T-helper 1 cell (primary cell): ENCODE results near the gene HDGF.

ENCODE experiments used
- DNase-seq, 5 donors: peaks; one replicate each; pipeline ENCODE4 v3.0.0-alpha.2; 2012 to 2020

HDGF gene

DNA sequence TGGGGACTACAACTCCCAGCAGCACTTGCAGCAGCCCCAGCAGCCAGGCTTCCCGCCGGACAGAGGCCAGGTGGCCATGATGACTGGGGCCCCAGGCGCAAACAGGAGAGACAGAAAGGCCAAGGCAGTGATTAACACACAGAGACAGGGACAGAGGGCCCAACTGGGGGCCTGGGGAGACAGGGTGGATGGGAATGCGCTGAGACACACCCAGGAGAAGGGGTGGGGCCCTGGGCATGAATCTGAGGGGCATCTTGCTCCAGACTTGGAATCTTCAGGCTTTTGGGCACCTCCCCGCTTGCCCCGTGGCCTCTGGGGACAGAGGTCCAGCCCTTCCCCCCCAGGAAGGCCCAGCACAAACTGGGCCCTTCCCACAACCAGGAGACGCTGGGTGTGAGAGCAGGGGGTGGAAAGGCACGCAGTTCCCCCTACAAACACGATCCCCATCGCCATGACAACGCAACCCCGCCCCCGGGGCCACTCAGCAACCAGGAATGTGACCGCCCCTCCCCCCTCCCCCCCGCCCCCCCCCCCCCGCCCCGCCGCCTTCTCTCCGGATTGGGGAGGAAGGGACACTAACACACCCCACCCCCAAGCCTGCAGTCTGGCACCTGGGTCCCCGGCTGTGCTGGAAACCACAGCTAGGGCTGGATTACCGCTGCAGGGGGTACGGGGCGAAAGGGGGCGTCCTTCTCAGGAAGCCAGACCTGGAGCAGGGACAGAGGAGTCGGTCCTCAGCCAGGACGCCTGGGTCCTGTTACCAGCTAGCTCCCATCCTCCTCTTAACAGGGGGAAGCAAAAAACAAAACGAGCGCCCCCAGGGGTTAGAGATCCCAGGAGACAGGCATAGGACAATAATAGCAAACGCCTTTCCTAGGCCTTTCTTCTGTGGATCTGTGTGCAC is 4.5 kb downstream of the HDGF start:
- DNase-seq = peak; percentile 38 to 54 (median 45)

DNA sequence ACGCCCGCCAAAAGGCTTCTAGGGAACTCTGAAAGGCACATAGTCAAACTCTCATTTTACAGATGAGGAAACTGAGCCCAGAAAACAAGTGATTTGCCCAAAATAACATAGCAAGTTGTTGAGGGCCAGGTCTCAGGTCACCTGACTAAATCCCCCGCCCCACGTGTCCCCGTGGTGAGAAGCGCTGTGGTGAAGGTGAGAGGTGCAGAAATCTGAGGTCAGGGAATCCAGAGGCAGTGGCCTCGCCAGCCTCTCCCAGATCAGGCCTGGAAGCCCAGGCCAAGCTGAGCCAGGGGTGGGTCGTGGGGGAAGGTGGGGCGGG is 5.1 kb downstream of the HDGF start:
- no peak for DNase-seq

DNA sequence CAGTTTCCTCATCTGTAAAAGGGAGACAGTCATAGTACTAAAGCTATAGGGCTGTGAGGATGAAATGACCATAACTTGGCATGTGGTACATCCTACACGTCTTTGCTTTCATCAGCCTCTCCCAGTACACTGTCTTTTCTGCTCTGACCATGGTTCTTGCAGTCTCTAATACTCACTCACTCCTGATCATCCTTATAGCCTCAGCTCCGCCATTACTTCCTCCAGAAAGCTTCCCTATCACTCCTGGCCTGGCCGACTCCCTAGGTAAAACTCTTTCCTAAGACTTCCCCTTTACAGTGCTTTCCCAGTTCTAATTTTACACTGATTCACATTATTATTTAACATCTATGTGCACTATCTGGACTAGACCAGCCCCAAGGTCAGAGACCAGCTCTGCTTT is 5.6 kb downstream of the HDGF start:
- no peak for DNase-seq

DNA sequence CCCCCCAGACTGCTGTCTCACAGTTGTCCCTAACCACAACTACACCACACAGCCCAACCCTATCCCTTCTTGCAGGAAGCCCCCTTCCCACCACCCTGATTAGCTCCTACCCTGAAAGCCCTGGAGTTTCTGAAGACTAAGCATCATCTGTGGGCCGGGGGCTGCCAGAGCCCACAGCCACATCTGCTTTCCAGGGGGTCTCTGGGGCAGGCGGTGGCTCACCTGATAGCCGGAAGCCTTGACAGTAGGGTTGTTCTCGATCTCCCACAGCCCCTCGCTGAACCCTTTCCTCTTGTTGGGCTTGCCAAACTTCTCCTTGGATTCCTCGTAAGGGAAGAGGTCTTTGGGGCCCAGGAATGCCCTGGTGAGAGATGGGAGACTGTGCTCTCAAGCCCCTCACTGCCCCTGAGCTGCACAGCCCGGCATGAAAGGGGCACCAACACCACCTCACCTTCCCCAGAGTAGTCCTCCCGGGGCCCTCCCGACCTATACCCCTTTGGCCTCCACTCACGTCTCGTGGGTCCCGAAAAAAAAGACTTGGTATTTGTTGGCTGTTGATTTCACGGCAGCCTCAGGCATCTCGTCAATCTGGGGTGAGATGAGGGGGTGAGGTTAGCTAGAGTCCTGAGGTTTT is 6.6 kb downstream of the HDGF start:
- DNase-seq = no peak

DNA sequence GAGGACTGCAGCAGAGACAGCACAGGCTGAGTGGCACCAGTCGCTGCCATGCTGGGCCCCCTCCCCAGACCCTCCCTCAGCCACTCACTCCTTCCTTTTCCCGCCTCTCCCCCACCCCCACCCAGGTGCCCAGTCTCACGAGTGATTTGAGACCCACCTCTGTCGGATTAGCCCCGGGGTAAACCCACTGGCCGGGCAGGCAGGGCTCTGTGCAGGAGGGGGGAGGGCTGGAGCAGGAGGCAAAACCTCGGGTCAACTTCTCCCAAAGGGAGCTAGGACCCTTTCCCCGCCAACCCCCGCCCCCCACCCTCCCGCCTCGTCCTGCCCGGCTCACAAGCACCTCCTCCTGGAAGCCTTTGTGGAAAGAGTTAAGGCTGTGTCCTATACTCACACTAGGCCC is 7.1 kb downstream of the HDGF start:
- DNase-seq = no peak

DNA sequence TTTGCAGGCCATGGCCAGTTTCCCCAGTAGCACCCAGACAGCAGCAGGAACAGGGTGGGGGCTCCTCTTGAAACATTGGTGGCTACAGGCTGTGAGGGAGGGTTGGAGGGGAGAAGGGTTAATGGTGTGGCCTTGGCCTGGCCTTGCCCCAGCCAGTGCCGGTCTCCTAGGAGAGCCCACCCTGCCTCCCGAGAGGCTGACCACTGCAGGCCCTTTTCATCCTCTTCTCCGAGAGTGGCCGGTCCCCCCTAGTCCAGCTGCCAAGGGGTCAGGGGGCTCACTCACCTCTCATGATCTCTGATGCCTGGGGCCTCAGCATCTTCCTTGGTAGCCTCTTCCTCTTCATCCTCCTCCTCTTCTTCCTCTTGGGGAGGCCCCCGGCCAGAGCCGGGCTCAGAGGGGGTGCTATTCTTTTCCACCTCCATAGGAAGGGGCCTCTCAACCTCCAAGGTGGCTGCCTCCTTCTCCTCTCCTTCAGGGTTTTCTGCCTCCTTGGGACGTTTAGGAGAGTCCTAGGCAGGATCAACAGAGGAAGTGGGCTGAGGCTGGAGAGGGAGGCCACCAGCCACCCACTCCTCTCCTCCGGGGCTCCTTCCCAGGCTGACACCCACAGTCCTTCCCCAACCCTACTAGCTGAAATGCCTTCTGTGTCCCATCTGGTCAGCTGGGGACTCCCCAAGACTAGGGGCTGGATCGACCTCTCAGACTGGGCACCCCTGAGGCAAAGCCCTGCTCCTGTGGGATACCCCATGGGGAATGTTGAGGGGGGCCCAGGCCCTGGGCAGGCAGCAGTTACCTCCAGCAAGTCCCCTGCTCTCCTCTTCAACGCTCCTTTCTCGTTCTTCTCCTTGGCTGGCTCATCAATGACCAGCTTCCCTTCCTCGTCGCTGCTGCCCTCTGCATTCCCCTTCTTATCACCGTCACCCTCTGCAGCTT is 7.8 kb downstream of the HDGF start:
- no peak for DNase-seq

DNA sequence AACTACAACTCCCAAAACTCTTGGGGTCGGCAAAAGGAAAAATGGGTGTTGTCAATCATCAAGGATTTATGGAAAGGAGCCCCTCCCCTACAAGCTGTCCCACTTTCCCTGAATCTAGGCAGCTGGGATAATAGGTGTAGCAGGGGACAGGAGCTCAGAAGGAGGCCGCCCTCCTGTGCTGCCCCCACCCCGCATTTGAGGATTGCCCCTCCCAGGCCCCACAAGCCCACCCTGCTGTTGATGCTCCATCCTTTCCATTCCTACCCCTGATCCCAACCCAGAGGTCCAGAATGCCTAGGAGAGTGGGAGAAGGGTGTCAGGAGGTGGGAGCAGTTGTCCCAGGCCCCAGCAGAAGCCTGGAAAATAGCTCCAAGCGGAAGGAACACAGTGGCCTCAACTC is 8.7 kb downstream of the HDGF start:
- no peak for DNase-seq

DNA sequence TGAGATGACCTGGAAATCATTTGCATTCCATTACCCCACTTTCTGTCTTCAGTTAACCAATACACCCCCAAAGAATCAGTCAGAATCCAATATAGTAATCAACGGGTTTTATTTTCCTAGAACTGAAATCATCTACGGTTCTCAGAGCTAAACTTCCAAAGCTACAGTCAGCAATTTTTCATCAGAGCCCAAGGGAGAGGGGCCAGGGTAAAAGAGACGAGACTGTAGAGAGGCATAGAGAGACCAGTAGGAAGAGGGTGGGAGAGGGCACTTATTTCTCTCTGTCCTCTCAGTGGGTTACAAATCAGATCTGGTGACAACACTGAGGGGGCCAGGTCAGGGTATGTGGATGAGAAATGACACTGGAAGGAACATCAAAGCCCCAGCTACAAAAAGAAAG is 9.5 kb downstream of the HDGF start:
- DNase-seq = no peak

DNA sequence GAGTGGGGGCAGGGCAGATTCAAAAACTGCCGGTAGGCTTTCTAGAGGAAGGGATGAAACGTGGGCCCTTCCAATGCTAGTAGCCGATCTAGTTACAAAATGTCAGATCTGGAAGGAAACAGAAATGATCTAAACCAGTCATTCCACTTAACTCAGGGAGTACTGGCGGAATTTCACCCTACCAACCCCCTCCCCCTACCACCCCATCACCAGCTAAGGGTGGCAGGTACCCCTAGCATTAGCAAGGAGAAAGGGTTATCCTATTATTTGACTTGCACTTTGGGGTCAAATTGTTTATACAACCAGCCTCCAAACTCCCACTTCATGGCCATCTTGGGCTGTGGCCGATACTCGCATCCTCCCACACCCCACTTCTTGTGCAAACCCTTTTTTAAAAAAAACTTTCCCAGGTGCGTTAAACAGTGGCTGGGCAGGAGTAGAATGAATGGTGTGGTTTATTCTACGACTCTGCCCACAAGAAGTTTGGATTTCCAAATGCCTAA is 9.9 kb downstream of the HDGF start:
- DNase-seq = no peak

DNA sequence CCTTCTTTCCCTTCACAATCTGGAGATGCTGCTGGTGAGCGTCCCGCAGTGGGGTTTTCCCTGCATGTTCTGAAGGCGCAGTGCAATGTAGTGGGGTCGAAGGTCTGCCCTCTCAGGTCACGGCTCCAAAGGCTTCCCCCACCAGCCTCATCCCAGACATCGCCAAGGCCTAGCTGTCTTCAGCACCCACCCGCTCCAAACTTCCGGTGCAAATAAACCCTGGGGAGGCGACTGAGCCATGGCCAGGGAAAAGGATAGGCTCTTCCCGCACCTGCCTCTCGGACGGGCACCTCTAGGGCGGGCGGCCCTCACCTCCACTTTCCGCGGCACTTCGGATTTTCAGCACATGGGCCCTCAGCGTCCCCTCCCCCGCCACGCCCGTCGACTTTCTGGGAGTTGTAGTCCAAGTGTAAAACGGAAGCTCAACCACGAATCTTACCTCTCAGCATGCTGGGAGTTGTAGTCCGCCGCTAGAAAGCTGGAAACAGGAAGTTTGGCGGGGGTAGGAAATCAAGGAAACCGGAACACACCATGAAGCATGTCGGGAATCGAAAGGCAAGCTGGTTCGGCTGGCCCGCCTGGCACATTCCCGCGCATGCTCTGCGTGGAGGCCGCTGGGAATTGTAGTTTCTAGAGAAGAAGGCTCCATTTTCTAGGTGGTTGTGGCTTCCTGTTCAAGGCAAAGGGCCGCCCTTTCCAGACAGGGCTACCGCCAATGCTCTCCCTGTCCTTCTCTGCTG is 10.6 kb downstream of the HDGF start, which contains the start of gene MRPL24:
Gene MRPL24, minus strand, starts transcription at position 348 of the 740 bp plus-strand sequence. CDS start 2,384 bp downstream, outside the sequence.
- DNase-seq = peak; percentile 93 to 99 (median 95)

DNA sequence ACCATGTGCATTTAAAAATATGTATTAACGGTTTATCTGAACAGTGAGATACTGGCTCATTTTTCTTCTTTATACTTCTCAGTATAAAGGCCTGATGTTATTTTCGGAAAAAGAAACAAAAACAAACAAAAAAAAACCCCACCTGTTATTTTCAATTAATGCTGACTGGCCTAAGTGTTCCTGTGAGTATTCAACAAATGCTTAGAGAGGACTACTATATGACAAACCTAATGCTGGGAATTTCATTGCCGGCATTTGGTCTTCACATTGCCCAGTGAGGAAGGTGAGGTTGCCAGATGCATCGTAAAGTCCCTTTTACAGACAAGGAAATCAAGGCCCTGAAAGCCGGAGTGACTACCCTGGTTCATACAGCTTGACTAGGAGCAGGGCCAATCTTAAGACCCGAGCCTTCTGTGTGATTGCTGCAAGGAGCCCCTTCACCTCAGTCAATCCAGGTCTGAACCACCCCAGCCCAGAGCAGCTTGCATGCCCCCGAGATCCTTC is 11.2 kb downstream of the HDGF start:
- no peak for DNase-seq

DNA sequence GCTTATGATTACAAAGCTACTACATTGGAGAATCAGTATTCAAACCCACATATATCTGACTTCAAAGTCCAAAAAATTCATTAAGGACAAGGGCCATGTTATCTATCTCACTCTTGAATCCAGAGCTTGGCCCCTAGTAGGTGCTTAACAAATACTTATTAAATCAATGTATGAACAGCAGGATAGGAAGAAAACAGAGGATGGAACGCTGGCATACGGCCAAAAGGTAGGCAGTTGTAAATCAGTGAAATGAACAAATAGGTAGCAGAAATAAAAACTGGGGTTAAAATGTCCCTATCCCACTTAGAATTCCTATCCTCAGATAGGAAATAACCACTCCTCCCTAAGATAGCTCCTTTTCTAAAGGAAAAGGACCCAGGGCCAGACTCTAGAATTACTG is 12.6 kb downstream of the HDGF start:
- DNase-seq = no peak

DNA sequence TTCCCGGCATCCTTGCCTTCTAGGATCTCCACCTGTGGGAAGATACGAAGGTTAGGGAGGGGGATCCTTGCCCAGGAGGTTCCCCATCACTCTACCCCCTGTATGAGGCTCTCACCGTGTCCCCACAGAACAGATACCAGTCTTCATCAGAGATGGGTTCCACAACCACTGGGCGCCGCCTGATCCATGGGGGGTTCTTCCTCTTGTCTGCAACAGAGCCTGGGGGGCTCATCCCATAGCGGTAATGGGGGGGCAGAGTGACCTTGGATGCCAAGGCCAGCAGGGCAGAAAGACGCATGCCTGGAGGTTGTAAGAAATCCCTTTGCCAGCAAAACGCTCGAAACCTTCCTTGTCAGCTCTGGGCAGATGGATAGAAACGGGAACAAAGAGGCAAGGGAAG is 13.1 kb downstream of the HDGF start:
- DNase-seq = no peak

DNA sequence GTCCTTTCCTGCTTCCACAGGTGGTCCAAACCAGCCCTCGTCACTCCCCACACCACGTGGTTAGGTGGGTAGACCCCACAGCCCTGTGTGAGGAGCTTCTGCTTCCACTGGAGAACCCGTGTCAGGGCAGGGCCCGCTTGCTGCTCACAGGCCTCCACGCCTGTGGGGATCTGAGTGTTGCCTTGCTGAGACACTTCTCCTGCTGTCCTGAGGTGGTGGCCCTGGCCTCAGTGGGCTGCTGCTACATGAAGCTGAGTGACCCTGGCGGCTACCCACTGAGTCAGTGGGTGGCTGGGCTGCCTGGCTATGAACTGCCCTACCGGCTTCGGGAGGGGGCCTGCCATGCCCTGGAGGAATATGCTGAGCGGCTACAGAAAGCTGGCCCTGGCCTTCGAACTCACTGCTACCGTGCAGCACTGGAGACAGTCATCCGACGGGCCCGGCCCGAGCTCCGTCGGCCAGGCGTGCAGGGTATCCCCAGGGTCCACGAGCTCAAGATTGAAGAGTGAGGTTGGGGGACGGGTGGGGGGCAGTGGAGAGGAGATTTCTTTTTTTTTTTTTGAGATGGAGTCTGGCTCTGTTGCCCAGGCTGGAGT is 17.4 kb downstream of the HDGF start:
- no peak for DNase-seq

DNA sequence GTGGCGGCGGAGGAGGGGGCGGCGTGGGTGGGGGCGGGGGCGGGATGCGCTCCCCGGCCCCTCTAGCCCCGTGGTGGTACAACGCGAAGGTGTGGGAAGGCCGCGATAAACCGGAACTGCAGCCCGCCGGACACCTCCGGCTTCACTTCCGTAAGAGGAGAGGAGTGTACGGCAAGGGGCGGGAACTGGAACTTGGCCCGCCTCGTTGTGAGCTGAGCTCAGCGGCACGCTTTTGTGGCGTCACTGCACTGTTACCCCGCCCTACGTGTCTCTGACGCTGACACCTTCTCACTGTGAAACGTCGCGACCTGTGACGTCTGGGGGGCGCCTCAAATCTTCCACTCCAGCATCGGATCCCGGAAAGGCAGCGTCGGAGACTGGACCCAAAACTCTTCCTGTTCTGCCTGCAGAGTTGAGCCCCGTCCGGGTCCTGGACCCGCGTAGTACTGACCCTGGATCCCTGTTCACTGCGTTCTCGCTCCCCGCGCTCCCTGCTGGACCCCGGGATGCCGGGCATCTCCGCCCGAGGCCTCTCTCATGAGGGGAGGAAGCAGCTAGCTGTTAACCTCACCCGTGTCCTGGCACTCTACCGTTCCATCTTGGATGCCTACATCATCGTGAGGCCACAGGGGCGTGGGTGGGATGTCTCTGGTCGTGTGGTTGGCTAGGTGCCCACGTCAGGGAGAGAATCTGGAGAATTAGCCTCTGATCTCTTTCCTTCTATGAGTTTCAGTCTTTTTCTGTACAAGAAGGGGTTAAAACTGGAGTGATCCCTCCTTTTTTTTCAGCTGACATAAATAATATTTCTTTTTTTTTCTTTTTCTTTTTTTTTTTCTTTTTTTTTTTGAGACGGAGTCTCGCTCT is 22.6 kb downstream of the HDGF start, which contains the start of gene ISG20L2:
Gene ISG20L2, minus strand, starts transcription at position 168 of the 864 bp plus-strand sequence. CDS start 1,114 bp downstream, outside the sequence.
- peak; percentile 93 to 99 (median 95) for DNase-seq

DNA sequence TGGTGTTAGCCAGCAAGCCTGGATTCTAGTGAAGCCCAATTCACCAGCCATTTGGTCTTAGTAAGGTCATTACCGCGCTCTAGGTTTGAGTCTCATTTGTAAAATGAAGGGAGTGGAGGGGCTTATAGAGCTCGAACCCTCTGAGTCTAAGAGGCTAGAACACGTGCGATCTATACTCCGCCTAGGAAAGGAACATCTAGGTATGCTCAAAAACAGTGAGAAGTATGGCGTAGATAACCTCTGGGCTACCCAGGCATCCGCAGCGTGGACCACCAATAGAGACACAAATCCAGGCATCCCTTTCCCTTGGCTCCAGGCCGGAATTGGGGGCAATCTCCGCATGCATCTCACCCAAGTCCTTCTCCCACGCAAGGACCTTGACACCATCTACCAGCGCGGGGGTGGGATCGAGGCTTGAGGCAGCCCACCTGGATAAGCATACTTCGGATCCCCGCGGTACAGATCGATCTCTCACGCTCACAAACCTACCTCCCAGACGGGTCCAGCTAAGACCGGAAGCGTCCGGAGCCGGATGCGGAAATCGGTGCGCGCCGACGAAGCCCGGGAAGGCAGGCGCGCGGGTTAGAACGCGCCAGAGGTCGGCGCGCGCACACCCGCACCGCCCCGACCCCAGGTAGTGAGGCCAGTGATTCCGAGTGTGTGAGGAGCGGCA is 23.4 kb downstream of the HDGF start, which contains the start of gene METTL25B:
Gene METTL25B, plus strand, starts transcription at position 544 of the 673 bp plus-strand sequence. CDS start 636 bp downstream, outside the sequence.
- peak; percentile 48 to 87 (median 58) for DNase-seq

DNA sequence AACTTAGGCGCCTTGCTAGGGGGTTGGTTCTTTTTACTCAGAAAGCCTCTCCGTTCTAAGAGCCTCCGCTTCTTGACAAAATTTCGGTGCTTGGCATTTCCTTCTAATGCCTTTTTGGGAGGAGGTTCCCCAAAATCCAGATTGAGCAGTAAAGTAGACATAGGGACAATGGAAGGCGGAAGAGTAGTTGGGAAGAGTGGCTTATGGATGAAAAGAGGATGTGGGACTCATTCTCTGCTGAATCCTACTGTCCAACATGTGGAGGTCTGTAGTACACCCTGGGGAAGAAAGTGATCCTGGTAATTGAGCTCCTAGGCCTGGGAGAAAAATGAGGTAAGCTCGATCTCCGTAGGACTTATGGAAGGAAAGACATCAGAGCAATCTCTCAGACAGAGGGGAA is 24.0 kb downstream of the HDGF start:
- DNase-seq = no peak

DNA sequence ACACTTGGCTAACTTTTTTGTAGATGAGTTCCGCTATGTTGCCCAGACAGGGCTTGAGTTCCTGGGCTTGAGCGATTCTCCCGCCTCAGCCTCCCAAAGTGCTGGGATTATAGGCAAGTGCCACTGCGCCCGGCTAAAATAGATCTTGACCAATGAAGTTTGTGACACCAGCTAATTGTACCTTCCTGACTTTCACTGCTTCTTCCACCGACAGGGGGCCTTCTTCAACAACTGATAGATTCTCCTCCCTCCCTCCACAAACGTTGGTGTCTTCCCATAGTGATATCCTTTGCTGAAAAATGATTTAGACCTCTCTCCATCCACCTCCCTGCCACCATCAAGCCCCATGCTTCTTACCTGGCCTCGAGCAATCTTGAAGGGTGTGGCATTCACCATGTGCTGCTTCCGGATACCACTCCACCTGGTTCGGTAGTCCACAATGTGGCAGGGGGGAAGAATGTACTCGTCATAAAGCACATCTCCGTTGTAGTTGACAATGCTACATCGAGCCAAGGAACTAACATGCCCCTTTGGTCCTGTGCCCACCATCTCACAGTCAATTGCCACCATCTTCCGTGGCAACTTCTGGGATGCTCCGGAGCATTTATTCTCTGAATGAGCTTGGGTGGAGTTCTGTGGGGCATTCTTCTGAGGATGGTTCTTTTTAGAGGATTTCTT is 24.8 kb downstream of the HDGF start:
- DNase-seq = peak in 3 of 5 donors; percentile 22 to 61 (median 39)
